Upper lobe of left lung (tissue), 6 donors: ENCODE data around the gene GLYAT. TPM values are rescaled to one million over a fixed set of nuclear protein-coding genes. Genes with fewer than 3 reads are reported as not detected.
"Not testable (repeated sequence)": the region's sequence is repeated elsewhere in the genome, so short reads cannot be mapped to it uniquely, and the experiment has no call there.

Experiments
- ATAC-seq, 2 donors: fragments of 200-7000 bp; cut with Tn5 transposase; one replicate each; pipeline ENCODE4 v1.9.1; 2022; ENCODE audit warnings: mild to moderate bottlenecking in 2 of 2, moderate library complexity in 2 of 2; ENCODE audit not compliant: low FRiP score in 2 of 2
- DNase-seq, 2 donors: peaks; one replicate each; pipeline ENCODE4 v3.0.0-alpha.2; 2019 to 2020
- H3K27ac ChIP-seq, 4 donors: fragments of 200-600 bp; sonication (generic); one replicate each; pipeline ENCODE4 v1.5.1; 2016 to 2019
- H3K27me3 ChIP-seq, 4 donors: fragments of 200-600 bp; sonication (generic); one replicate each; pipeline ENCODE4 v1.5.1; 2017 to 2019
- H3K36me3 ChIP-seq, 4 donors: fragments of 200-600 bp; sonication (generic); one replicate each; pipeline ENCODE4 v1.5.1; 2016 to 2019
- H3K4me1 ChIP-seq, 4 donors: fragments of 200-600 bp; sonication (generic); one replicate each; pipeline ENCODE4 v1.5.1; 2018 to 2019
- H3K4me3 ChIP-seq, 4 donors: fragments of 200-600 bp; sonication (generic); one replicate each; pipeline ENCODE4 v1.5.1; 2017 to 2019; ENCODE audit warnings: mild to moderate bottlenecking in 2 of 4, moderate library complexity in 1 of 4
- H3K9me3 ChIP-seq, 4 donors: fragments of 200-600 bp; sonication (generic); one replicate each; pipeline ENCODE4 v1.5.1; 2018 to 2019
- CTCF ChIP-seq, 6 experiments: fragments of 450-650 bp in 4 of 6; fragments of 200-600 bp in 2 of 6; sonication (generic) in 2 of 6; IDR thresholded peaks; one replicate each; pipeline ENCODE4 v1.5.1; 2016 to 2019; ENCODE audit warnings: antibody characterized with exemption in 6 of 6
- EP300 ChIP-seq, 4 donors: sonication (generic); formaldehyde crosslinking; IDR thresholded peaks; one replicate each; pipeline ENCODE4 v1.5.1; 2017; ENCODE audit warnings: antibody characterized with exemption in 4 of 4, control low read depth in 2 of 4
- POLR2A ChIP-seq, 4 donors: fragments of 450-650 bp; IDR thresholded peaks; one replicate each; pipeline ENCODE4 v1.5.1; 2016 to 2017; ENCODE audit warnings: antibody characterized with exemption in 4 of 4, mild to moderate bottlenecking in 2 of 4
- POLR2AphosphoS5 ChIP-seq, 2 donors: sonication (generic); formaldehyde crosslinking; IDR thresholded peaks; one replicate each; pipeline ENCODE4 v1.5.1; 2017; ENCODE audit warnings: antibody characterized with exemption in 2 of 2
- WGBS, 2 donors: methylation state at CpG; one replicate each; pipeline ENCODE4 v1.1.5; 2017 to 2018; 5-methylcytosine and 5-hydroxymethylcytosine counted together
- total RNA-seq, 6 donors: library from RNA; depleted of rRNA in 4 of 6; stranded (reverse); fragments of >200 nt in 4 of 6; gene quantifications; one replicate each; pipeline versions ENCODE4 v1.1.0 to v1.2.1, GENCODE V29; 2016 to 2021
- donor health status: DM: no; HTN: no; CAD: no; lungs with moderate emphysema.
- donor health status: DM: no; HTN: yes; CAD: no; lungs with severe emphysema.

GLYAT gene
- total RNA-seq, 6 donors from 2014 or later = not detected

- 68 to 69% methylated on average over 9 of the region's 9 CpGs for WGBS, 2 donors
- no peaks in the 10 kb centered on the region for H3K27me3 ChIP-seq
- no peak overlapping the region for H3K4me3 ChIP-seq
- H3K36me3 ChIP-seq = no peaks in the 10 kb centered on the region
- H3K4me1 ChIP-seq = no peaks in the 10 kb centered on the region
- H3K27ac ChIP-seq = no peak overlapping the region
- peaks cover 0 to 8% (median 0%) of the 10 kb centered on the region in 4 donors for H3K9me3 ChIP-seq
- DNase-seq (no peak), ATAC-seq (no peak)
- no peak for TF ChIP-seq CTCF (IDR thresholded peaks at IDR 0.05)
- no peak for TF ChIP-seq EP300 (IDR thresholded peaks at IDR 0.05)
- no peak for TF ChIP-seq POLR2AphosphoS5 (IDR thresholded peaks at IDR 0.05)
- TF ChIP-seq POLR2A (IDR thresholded peaks at IDR 0.05) = no peak
These were observed 45.6 kb downstream of the GLYAT start for GRCh38 chr11:58685973-58686722.

- not testable (repeated sequence) for ATAC-seq, H3K9me3 ChIP-seq, H3K4me3 ChIP-seq, H3K36me3 ChIP-seq, H3K27ac ChIP-seq, H3K27me3 ChIP-seq, H3K4me1 ChIP-seq, DNase-seq
- WGBS, 2 donors = 73 to 77% methylated on average over 3 of the region's 3 CpGs
These were observed 49.1 kb downstream of the GLYAT start for GRCh38 chr11:58682660-58683059.

GRCh38 chr11:58677536-58677935, 54.2 kb downstream of the GLYAT start:
- H3K9me3 ChIP-seq, H3K36me3 ChIP-seq, H3K27me3 ChIP-seq, H3K27ac ChIP-seq, H3K4me3 ChIP-seq, ATAC-seq, DNase-seq, H3K4me1 ChIP-seq: not testable (repeated sequence)
- WGBS, 2 donors = 63 to 67% methylated on average over 1 of the region's 1 CpG

GRCh38 chr11:58676563-58677135, 55.1 kb downstream of the GLYAT start:
- H3K36me3 ChIP-seq = no peaks in the 10 kb centered on the region
- WGBS, 2 donors = 64% methylated on average over 1 of the region's 1 CpG
- H3K27ac ChIP-seq = no peak overlapping the region
- H3K4me1 ChIP-seq = no peaks in the 10 kb centered on the region
- no peaks in the 10 kb centered on the region for H3K27me3 ChIP-seq
- H3K9me3 ChIP-seq = no peaks in the 10 kb centered on the region
- no peak for ATAC-seq
- DNase-seq = no peak
- TF ChIP-seq EP300 (IDR thresholded peaks at IDR 0.05) (no peak), POLR2A (IDR thresholded peaks at IDR 0.05) (no peak), CTCF (IDR thresholded peaks at IDR 0.05) (no peak), POLR2AphosphoS5 (IDR thresholded peaks at IDR 0.05) (no peak)
- H3K4me3 ChIP-seq = no peak overlapping the region

- DNase-seq = peak; percentile 68 to 69
- 39 to 41% methylated on average over 13 of the region's 13 CpGs for WGBS, 2 donors
- peak; percentile 64 to 80 (median 70) for TF ChIP-seq CTCF (IDR thresholded peaks at IDR 0.05)
- no peak for TF ChIP-seq POLR2AphosphoS5 (IDR thresholded peaks at IDR 0.05)
- TF ChIP-seq POLR2A (IDR thresholded peaks at IDR 0.05) = no peak
- H3K9me3 ChIP-seq = no peaks in the 10 kb centered on the region
- H3K36me3 ChIP-seq = no peaks in the 10 kb centered on the region
- no peaks in the 10 kb centered on the region for H3K27me3 ChIP-seq
- H3K4me3 ChIP-seq = no peak overlapping the region
- H3K4me1 ChIP-seq = no peaks in the 10 kb centered on the region
- ATAC-seq = peak; percentile 85 to 91
- no peak overlapping the region for H3K27ac ChIP-seq
These were observed 56.2 kb downstream of the GLYAT start for GRCh38 chr11:58675334-58676155.
